Smooth muscle cell (in vitro differentiated cells): Measurements from ENCODE around the gene TIMM29. TPM values are rescaled to one million over a fixed set of nuclear protein-coding genes. Genes with fewer than 3 reads are reported as not detected.

Source experiments
- DNase-seq: peaks from one replicate; lab custom pipeline; 2025; ENCODE audit not compliant: unreplicated experiment; lab: John Stamatoyannopoulos, UW
- H2AFZ ChIP-seq: fragments of 200-600 bp; sonication (generic); 2 replicates; pipeline ENCODE4 v1.6.0; 2016; ENCODE audit warnings: antibody characterized with exemption, low read depth, mild to moderate bottlenecking
- H3F3A ChIP-seq: fragments of 200-600 bp; sonication (generic); 2 replicates; pipeline ENCODE4 v1.6.0; 2017; ENCODE audit warnings: antibody characterized with exemption, low read depth
- H3K27ac ChIP-seq: fragments of 200-600 bp; sonication (generic); 2 replicates; pipeline ENCODE4 v1.5.1; 2016; ENCODE audit warnings: low read depth, mild to moderate bottlenecking
- H3K27me3 ChIP-seq: fragments of 200-600 bp; sonication (generic); 2 replicates; pipeline ENCODE4 v1.6.1; 2016; ENCODE audit warnings: low read depth, mild to moderate bottlenecking
- H3K36me3 ChIP-seq: fragments of 200-600 bp; sonication (generic); 2 replicates; pipeline ENCODE4 v1.5.1; 2016; ENCODE audit warnings: low read depth
- H3K4me1 ChIP-seq: fragments of 200-600 bp; sonication (generic); 2 replicates; pipeline ENCODE4 v1.5.1; 2016; ENCODE audit warnings: low read depth
- H3K4me2 ChIP-seq: fragments of 200-600 bp; sonication (generic); 2 replicates; pipeline ENCODE4 v1.6.0; 2016; ENCODE audit warnings: mild to moderate bottlenecking
- H3K4me3 ChIP-seq: fragments of 200-600 bp; sonication (generic); 2 replicates; pipeline ENCODE4 v1.5.1; 2016; ENCODE audit warnings: mild to moderate bottlenecking
- H3K79me2 ChIP-seq: fragments of 200-600 bp; sonication (generic); 2 replicates; pipeline ENCODE4 v1.6.0; 2016; ENCODE audit warnings: low read depth, mild to moderate bottlenecking
- H3K9ac ChIP-seq: fragments of 200-600 bp; sonication (generic); 2 replicates; pipeline ENCODE4 v1.6.0; 2016; ENCODE audit warnings: low read depth
- H3K9me3 ChIP-seq: fragments of 200-600 bp; sonication (generic); replicated peaks from 2 replicates; pipeline ENCODE4 v1.5.1; 2016; ENCODE audit warnings: low read depth
- H4K20me1 ChIP-seq: fragments of 200-600 bp; sonication (generic); 2 replicates; pipeline ENCODE4 v1.6.0; 2016; ENCODE audit warnings: low read depth
- WGBS: methylation state at CpG from one replicate; pipeline ENCODE4 v1.1.7; 2016; ENCODE audit warnings: low lambda C conversion rate; 5-methylcytosine and 5-hydroxymethylcytosine counted together
- polyA plus RNA-seq: library from polyadenylated mRNA; unstranded; fragments of >200 nt; fragmentation: Nextera tagmentation; extraction: Ambion mirVana; gene quantifications from 2 replicates; pipeline ENCODE4 v1.2.1, GENCODE V29; 2016
- total RNA-seq: library from RNA; depleted of rRNA; stranded (reverse); fragments of >200 nt; gene quantifications from 2 replicates; pipeline ENCODE4 v1.2.3, GENCODE V29; 2014
- TF ChIP-seq, protein P1 (sequence below): fragments of 200-600 bp; sonication (generic); IDR thresholded peaks from 2 replicates; pipeline ENCODE4 v1.5.1; 2017; ENCODE audit warnings: borderline replicate concordance, mild to moderate bottlenecking, antibody characterized with exemption; ENCODE audit not compliant: insufficient read depth, poor library complexity, severe bottlenecking

The TIMM29 gene
- total and polyA plus RNA-seq, 2 experiments from 2014 or later, result 14.9 to 16.8 TPM

DNA sequence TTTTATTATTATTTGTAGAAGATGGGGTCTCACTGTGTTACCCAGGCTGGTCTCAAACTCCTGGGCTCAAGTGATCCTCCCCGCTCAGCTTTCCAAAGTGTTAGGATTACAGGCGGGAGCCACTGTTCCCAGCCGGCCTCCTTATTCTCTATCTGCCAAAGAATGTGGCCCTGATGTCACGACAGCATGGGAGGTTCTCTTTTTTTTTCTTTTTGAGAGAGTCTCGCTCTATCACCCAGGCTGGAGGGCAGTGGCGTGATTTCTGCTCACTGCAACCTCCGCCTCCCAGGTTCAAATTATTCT is 33.7 kb upstream of the TIMM29 start:
- WGBS, result 93% methylated on average over 7 of the region's 7 CpGs

DNA sequence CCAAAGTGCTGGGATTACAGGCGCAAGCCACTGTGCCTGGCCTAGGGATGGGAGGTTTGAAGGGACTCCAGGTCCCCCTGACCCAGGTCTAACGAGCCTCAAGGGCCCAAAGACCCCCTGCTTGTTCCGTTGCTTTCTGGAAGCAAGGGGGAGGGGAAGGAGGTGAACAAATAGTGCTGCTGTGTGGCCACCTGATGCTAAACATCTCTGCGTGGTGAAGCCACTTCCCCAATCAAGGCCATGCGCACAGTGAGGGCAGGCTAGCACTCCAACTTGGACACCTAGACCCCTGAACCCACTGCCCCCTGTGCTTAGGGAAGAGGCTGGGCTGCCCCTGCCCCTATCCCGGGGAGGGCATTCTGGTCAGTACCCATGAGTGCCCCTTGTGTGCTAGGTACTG is 33.2 kb upstream of the TIMM29 start:
- no peak overlapping the region for H3K4me2 ChIP-seq
- H2AFZ ChIP-seq, result no peak overlapping the region
- H3K27ac ChIP-seq, result no peak overlapping the region
- H3K9me3 ChIP-seq, result no peaks in the 10 kb centered on the region
- no peaks in the 10 kb centered on the region for H3F3A ChIP-seq
- H3K4me3 ChIP-seq, result no peak overlapping the region
- H3K36me3 ChIP-seq, result no peaks in the 10 kb centered on the region
- no peak for DNase-seq
- peaks cover 85% of the 10 kb centered on the region for H3K79me2 ChIP-seq
- no peak overlapping the region for H3K9ac ChIP-seq
- WGBS, result 93% methylated on average over 6 of the region's 6 CpGs
- peaks cover 97% of the 10 kb centered on the region for H4K20me1 ChIP-seq
- TF ChIP-seq, protein P1, sequence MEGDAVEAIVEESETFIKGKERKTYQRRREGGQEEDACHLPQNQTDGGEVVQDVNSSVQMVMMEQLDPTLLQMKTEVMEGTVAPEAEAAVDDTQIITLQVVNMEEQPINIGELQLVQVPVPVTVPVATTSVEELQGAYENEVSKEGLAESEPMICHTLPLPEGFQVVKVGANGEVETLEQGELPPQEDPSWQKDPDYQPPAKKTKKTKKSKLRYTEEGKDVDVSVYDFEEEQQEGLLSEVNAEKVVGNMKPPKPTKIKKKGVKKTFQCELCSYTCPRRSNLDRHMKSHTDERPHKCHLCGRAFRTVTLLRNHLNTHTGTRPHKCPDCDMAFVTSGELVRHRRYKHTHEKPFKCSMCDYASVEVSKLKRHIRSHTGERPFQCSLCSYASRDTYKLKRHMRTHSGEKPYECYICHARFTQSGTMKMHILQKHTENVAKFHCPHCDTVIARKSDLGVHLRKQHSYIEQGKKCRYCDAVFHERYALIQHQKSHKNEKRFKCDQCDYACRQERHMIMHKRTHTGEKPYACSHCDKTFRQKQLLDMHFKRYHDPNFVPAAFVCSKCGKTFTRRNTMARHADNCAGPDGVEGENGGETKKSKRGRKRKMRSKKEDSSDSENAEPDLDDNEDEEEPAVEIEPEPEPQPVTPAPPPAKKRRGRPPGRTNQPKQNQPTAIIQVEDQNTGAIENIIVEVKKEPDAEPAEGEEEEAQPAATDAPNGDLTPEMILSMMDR, result no peak
- H3K4me1 ChIP-seq, result peaks cover 6% of the 10 kb centered on the region
- no peaks in the 10 kb centered on the region for H3K27me3 ChIP-seq

More for the DNA sequence above, 33.7 kb upstream of the TIMM29 start:
- Histone ChIP-seq H2AFZ (no peak overlapping the region), H3F3A (no peaks in the 10 kb centered on the region), H3K79me2 (peaks cover 85% of the 10 kb centered on the region), H3K27ac (no peak overlapping the region), H3K27me3 (no peaks in the 10 kb centered on the region), H3K4me3 (no peak overlapping the region), H4K20me1 (peaks cover 97% of the 10 kb centered on the region), H3K4me1 (peaks cover 6% of the 10 kb centered on the region), H3K36me3 (no peaks in the 10 kb centered on the region), H3K9me3 (no peaks in the 10 kb centered on the region), H3K4me2 (no peak overlapping the region), H3K9ac (no peak overlapping the region)
- TF ChIP-seq, protein P1, result no peak
- DNase-seq, result no peak

DNA sequence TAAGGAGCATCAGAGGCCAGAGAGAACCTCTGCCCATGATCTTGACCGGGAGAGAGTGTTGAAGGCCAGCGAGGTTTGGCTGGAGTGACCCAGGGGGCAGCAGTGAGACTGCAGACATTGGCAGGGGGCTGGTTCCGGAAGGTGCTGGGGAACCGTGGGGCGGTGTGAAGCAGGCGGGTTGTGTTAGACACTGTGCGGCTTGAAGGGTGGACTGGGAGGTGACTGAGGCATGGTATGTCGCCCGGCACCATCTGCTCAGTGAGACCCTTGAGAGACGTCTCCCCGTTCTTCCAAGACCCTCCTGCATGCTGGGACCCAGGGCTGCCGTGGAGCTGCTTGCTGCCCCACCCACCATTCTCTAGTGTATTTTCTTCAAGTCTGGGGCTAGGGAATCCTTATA is 32.7 kb upstream of the TIMM29 start:
- Histone ChIP-seq H4K20me1 (peaks cover 99% of the 10 kb centered on the region), H3K79me2 (peaks cover 86% of the 10 kb centered on the region), H3K9me3 (no peaks in the 10 kb centered on the region), H3K27me3 (no peaks in the 10 kb centered on the region), H3K4me2 (no peak overlapping the region), H2AFZ (no peak overlapping the region), H3K36me3 (no peaks in the 10 kb centered on the region), H3F3A (no peaks in the 10 kb centered on the region), H3K27ac (no peak overlapping the region), H3K4me3 (no peak overlapping the region), H3K4me1 (peaks cover 5% of the 10 kb centered on the region), H3K9ac (no peak overlapping the region)
- 86% methylated on average over 12 of the region's 12 CpGs for WGBS
- TF ChIP-seq, protein P1, result no peak
- no peak for DNase-seq

DNA sequence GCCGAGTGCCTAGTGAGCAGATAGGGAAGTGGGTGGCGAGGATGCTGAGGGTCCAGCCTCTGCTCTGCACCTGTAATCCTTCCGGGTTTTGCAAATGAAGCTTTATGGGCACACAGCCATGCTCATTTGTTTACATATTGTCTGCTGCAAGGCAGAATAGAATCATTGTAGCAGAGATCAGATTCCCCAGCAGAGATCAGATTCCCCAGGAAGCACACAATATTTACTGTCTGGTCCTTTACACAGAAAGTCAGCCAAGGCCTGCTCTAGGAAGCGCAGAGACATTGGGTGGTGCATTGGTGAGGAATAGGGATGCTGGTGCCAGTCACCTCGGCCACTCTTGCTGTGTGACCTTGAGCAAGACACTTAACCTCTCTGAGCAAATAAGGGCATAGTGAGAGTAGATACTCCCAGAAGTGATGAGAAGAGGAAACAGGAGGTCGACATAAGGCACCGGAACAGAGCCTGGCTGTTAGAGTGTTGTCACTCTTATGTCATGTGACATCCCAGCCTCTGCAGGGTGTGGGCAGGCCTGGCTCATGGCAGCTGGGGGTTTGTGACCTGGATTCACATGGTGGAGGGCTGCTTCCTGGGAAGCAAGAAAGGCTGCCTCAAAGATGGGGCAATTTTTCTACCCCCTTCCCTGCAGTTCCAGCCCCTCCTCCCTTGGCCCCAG is 31.6 kb upstream of the TIMM29 start:
- Histone ChIP-seq H3K4me1 (no peaks in the 10 kb centered on the region), H3K4me3 (no peak overlapping the region), H3K36me3 (no peaks in the 10 kb centered on the region), H3K9ac (no peak overlapping the region), H4K20me1 (peaks cover 99% of the 10 kb centered on the region), H3F3A (no peaks in the 10 kb centered on the region), H3K27ac (no peak overlapping the region), H2AFZ (no peak overlapping the region), H3K9me3 (no peaks in the 10 kb centered on the region), H3K79me2 (peaks cover 90% of the 10 kb centered on the region), H3K4me2 (no peak overlapping the region), H3K27me3 (no peaks in the 10 kb centered on the region)
- no peak for DNase-seq
- TF ChIP-seq, protein P1, result no peak
- 85% methylated on average over 7 of the region's 7 CpGs for WGBS
